ENCODE data around the gene RSPH9. TPM values are rescaled to one million over a fixed set of nuclear protein-coding genes. Genes with fewer than 3 reads are reported as not detected.
"Not testable (repeated sequence)": the region's sequence is repeated elsewhere in the genome, so short reads cannot be mapped to it uniquely, and the experiment has no call there.

The RSPH9 gene
- total RNA-seq, 1 donor from 2014 or later = not detected

DNA sequence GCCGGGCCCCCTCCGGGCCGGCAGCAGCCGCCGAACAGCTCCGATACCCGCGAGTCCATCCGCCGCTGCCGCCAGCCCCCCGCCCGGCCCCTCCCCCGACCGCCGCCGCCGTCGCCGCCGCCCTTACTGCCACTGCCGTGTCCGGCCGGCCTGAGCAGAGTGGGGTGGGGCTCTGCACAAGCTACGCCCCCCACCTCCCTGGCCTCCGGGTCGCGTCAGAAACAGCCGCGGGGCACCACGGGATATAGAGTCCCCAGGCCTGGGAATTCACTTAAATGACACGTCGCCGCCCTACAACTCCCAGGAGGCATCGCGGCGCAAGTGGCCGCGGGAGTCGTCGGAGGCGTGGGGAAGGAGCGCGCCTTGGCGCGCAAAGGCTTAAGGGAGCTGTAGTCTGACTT lies 15.7 kb upstream of the RSPH9 start, which contains the start of gene GTPBP2:
Gene GTPBP2, minus strand, starts transcription at position 161 of the 401 bp plus-strand sequence. Its CDS starts 102 bp downstream, at position 59.
- ATAC-seq = peak; percentile 90

DNA sequence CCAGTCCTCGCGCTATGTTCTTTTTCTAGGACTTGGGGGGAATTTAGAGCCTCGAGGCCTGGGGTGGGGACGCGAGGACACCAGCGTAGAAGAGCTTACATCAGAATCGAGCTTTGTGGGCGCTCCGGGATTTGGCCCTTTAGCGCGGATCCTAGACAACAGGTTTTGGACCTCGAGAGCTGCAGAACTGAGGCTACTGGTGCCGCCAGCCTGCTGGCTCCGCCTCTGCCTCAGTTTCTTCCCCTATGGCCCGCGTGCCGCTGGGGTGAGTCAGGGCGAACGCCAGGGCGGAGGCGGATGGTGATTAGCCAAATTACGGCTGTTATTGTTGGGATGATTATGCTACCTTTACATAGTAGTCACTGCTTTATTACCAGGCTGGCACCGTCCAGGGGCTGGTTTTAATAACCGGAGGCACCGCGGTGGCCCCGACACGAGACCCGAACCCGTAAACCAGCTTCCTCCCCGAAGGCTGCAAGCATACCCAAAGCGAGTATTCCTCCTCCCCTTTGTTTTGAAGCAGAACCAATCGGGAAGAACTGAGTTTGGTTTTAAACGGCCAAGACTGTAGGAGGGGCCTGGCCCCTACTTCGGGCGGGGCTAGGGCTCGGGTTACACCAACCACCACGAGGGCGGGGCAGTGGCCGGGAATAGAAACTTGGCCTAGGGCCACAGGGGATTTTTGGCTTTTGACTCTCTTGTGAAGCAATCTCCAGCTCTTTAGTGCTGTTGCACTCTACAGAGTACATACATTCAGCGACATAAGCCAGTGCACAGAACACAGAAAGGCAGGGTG lies 15.1 kb upstream of the RSPH9 start:
- peak; percentile 86 for ATAC-seq

DNA sequence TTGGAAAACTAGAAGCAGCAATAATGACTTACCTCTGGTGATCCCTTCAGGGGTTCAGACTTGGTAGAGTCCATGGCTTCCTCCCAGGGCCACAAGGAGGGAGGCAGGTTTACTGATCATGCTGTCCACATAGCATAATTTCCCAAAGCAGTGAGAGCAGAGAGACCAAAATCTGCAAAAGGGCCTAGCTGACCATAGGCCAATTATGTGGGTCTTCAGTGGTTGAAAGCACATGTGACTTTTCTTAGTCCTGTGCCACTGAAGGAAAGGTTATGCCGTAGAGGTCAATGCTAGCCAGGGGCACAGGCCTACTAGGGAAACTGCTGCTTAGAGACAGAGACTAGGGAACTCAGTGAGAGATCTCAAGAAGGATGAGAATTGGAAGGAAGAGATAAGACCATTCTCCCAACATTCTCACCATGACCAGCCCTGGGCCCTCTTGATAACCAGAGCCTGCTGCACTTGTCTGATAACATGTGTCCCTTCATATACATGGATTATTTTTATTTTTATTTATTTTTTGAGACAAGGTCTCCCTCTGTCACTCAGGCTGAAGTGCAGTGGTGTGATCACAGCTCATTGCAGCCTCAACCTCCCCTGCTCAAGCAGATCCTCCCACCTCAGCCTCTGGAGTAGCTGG lies 13.7 kb upstream of the RSPH9 start:
- ATAC-seq = no peak

DNA sequence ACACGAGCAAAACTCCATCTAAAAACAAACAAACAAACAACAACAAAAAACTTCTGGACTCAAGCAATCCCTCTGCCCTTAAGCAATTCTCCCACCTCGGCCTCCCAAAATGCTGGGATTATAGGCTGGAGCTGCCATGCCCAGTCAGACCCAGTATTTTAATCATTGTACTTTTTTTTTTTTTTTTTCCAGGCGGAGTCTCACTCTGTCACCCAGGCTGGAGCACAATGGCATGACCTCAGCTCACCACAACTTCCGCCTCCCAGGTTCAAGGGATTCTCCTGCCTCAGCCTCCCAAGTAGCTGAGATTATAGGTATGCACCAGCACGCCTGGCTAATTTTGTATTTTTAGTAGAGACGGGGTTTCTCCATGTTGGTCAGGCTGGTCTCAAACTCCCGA lies 11.8 kb upstream of the RSPH9 start:
- ATAC-seq = not testable (repeated sequence)

DNA sequence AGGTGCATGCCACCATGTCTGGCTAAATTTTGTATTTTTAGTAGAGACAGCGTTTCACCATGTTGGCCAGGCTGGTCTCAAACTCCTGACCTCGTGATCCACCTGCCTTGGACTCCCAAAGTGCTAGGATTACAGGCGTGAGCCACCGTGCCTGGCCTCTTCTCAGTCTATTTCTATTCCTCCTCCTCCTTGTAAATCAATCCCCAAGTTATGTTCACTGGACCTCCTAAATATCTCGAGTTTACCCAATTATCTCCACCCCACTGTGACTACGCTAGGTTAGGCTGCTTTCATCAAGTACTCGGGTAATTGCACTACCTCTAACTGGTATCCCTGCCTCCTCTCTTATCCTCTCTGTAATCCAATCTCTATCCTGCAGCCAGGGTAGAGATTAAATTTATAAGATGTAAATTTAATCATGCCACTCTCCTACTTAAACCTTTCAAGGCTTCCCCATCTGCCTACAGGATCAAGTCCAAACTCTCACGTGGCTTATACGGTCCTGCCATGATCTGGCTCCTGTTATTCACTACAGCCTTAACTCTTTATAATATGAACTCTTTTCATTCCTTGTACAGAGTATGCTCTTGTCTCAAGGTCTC lies 10.0 kb upstream of the RSPH9 start:
- no peak for ATAC-seq

DNA sequence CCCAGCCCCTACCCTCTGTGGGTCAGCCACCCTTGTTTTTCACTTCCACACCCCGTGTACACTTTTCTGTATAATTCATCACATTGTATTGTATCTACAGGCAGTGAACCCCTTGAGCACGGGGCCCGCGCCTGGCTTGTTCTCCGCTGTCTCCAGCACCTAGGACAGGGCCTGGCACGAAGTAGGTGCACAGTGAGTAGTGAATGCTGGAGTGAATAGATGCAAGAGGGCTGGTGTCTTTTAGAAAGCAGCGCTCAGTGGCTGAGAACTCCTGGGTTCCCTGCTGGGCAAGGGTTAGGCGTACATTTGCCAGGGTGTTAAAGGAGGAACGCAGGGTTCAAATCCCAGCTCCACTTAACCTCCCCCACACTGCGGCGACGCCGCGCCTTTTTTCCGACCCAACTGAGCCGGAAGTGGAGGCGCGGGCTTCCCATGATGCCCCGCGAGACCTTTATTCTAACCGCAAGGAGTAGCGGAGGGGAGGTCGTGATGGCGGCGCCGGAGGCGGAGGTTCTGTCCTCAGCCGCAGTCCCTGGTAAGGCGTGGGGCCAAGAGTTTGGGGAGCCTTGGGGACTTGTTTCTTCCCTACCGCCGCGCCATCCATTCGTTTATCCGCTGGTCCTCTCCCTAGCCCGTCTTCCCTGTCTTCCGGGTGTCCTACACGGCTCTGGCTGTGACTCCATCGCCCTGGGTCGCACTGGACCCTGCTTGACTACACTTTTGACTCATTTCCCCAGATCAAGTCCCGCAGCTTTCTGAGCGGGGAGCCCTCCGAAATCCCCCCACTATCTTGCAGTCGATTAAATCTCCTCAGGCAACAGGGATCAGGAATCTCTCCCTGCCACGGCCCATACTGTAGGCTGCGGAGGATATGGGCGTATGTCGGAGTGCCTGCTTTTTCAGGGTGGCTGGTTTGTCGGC lies 9.2 kb upstream of the RSPH9 start, which contains the start of gene MAD2L1BP:
Gene MAD2L1BP, plus strand, starts transcription at position 454 of the 921 bp plus-strand sequence. Its CDS starts 36 bp downstream, at position 490.
- ATAC-seq = peak; percentile 77

DNA sequence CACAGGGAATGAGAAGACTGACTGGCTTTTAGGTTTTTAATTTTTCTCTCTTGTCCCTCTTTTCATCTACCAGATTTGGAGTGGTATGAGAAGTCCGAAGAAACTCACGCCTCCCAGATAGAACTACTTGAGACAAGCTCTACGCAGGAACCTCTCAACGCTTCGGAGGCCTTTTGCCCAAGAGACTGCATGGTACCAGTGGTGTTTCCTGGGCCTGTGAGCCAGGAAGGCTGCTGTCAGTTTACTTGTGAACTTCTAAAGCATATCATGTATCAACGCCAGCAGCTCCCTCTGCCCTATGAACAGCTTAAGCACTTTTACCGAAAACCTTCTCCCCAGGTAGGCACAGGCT lies 8.6 kb upstream of the RSPH9 start:
- ATAC-seq = peak; percentile 3

DNA sequence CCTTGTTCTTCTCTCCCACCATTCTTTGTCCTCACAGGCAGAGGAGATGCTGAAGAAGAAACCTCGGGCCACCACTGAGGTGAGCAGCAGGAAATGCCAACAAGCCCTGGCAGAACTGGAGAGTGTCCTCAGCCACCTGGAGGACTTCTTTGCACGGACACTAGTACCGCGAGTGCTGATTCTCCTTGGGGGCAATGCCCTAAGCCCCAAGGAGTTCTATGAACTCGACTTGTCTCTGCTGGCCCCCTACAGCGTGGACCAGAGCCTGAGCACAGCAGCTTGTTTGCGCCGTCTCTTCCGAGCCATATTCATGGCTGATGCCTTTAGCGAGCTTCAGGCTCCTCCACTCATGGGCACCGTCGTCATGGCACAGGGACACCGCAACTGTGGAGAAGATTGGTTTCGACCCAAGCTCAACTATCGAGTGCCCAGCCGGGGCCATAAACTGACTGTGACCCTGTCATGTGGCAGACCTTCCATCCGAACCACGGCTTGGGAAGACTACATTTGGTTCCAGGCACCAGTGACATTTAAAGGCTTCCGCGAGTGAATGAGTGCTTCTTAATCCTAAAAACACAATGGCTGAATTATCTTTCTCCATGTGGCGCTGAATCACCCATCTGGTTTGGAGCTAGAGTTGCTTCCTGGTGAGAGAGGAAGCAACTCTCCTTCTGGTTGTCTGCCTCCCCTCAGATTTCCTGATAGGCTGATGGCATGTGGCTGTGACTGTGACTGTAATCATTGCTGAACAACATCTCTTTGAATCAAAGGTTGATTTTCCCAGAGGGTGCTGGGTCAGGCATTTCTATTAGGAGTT lies 4.6 kb upstream of the RSPH9 start:
- ATAC-seq = peak; percentile 52

DNA sequence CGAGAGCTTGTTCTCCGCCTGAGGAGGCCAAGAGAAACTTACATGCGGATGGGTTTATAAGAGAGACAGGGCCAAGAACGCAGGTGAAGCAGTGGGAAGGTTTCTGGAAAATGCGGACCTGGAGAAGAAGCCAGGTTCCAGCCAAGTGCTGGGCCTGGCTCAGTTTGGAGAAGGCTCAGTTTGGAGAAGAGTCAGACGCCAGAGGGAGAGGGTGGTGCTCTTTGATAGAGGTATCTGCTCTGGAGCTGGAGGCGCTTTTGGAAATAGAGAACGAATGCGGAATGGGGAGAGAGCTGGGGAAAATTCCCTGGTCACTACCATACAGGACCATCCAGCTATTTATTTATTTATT lies 753 bp downstream of the RSPH9 start:
- no peak for ATAC-seq

DNA sequence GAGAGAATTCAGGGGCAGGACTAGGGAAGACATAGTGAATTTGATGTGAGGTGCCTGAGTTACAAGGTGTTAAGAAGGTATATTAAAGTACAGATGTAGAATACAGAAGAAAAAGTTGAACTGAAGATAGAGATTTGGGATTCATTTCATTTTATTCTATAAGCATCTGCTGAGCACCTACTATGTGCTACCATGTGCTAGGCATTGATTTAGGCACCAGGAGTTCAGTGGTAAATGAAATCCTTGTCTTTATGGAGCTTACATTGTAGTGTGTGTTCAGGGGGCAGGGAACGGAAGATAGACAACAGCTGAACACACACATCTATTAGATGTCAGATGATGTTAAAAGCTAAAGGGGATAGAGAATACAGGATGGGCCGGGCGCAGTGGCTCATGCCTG lies 2.8 kb downstream of the RSPH9 start:
- ATAC-seq = no peak

DNA sequence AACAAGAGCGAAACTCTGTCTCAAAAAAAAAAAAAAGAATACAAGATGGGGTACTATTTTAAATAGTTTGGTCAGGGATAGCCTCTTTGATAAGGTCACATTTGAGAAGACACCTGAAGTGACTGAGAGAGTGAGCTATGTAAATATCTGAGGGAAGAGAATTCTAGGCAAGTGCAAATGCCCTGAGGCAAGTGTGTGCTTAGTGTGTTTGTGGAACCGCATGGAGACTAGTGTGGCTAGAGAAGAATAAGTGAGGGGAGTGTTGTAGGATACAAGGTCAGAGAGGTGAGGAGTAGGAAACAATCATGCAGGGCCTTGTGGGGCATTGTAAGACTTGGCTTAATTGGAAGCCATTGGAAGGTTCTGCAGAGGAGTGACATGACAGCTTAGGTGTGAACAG lies 3.4 kb downstream of the RSPH9 start:
- ATAC-seq = no peak

DNA sequence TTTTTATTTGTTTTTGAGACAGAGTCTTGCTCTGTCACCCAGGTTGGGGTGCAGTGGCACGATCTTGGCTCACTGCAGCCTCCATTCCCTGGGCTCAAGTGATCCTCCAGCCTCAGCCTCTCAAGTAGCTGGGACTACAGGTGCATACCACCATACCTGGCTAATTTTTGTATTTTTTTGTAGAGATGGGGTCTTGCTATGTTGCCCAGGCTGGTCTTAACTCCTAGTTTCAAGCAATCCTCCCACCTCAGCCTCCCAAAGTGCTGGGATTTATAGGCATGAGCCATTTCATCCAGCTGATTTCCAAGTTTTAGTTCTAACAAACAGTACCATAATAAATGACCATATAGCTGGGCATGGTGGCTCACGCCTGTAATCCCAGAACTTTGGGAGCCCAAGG lies 8.0 kb downstream of the RSPH9 start:
- not testable (repeated sequence) for ATAC-seq

DNA sequence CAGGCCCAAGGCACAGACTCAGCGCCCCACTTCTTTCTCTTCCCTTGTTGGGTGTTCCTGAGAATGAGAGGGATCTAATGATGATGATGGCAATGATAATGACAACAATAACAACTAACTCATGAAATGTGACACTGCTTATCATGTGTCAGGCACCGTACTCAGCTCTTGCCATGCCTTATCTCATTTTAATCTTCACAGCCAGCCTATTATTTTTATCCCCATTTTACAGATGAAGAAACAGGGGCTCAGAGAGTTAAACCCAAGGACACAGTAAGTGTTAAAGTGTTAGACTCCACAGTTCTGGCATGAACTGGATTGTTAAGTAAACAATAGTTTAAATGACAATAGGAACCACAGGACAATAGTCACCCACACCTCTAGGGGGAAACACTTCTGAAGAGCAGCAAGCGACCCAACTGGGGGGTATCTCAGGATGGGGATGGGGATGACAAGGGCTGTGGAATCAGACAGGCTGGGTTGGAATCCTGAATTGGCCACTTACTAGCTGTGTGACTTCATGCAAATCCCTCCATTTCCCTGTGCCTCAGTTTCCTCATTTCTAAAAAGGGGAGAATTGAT lies 12.5 kb downstream of the RSPH9 start:
- no peak for ATAC-seq

DNA sequence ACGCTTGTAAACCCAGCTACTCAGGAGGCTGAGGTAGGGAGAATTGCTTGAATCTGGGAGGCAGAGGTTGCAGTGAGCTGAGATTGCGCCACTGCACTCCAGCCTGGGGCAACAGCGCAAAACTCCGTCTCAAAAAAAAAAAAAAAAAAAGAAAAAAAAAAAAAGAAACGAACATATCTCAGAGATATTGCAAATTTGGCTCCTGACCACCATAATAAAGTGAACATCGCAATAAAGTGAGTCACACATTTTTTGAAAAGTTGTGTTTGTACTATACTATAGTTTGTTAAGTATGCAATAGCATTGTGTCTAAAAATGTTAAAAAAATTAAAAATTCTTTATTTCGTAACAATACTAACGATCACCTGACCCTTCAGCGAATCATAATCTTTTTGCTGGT lies 13.3 kb downstream of the RSPH9 start:
- ATAC-seq = no peak

DNA sequence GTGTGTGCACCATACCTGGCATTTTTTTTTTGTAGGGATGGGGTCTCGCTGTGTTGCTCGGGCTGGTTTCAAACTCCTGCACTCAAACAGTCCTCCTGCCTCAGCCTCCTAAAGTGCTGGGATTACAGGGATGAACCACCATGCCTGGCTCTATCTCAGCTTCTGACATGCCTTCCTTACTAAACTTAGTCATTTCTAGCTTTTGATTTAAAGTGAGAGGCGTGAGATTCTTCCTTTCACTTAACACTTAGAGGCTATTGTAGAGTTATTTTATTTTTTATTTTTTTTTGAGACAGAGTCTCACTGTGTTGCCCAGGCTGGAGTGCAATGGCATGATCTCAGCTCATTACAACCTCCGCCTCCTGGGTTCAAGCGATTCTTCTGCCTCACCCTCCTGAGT lies 18.1 kb downstream of the RSPH9 start:
- ATAC-seq = not testable (repeated sequence)

DNA sequence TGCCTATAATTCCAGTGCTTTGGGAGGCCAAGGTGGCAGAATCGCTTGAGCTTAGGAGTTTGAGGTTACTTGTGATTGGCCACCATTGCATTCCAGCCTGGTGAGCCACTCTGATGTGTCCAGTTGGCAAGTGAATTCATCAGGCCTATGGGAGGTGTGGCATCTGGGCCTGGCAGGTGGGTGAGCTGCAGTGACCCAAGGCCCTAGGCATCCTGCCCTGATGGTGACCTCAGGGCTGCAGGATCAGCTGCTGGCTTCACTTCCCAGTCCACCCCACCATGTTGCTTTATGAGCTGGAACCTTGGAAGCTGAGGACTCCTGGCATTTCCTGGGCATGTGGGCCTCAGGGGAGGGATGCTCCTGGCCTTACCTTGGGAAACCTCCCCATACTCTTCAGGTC lies 20.5 kb downstream of the RSPH9 start:
- ATAC-seq = no peak

DNA sequence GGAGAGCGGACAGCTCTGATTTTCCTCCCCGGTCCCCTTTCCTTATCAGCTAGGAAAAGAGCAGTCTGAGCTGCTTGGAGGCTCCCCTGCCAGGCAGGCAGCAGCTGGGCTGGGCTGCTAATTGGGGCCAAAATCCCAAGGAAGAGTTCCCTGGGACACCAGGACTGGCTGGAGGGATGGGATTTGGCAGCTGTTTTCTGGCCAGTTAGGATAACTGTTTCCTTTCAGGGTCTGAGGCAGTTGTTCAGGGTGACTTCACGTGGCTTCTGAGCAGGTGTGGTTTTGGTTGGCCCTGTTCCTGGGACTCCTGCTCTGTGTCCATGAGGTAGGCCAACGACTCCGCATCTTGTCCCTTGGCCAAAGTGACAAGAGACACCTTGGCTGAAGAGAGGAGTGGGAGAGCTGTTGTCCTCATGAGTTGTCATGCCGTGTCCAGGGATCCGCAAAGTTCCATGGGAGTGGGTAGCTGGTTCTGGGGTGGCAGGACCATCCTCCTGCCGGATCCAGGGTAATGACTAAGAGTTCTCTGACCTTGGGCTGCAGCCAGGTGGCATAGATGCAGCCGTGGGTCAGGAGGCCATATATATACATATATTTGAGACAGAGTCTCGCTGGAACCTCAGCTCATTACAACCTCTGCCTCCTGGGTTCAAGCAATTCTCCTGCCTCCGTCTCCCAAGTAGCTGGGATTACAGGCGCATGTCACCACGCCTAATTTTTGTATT lies 21.5 kb downstream of the RSPH9 start:
- no peak for ATAC-seq

DNA sequence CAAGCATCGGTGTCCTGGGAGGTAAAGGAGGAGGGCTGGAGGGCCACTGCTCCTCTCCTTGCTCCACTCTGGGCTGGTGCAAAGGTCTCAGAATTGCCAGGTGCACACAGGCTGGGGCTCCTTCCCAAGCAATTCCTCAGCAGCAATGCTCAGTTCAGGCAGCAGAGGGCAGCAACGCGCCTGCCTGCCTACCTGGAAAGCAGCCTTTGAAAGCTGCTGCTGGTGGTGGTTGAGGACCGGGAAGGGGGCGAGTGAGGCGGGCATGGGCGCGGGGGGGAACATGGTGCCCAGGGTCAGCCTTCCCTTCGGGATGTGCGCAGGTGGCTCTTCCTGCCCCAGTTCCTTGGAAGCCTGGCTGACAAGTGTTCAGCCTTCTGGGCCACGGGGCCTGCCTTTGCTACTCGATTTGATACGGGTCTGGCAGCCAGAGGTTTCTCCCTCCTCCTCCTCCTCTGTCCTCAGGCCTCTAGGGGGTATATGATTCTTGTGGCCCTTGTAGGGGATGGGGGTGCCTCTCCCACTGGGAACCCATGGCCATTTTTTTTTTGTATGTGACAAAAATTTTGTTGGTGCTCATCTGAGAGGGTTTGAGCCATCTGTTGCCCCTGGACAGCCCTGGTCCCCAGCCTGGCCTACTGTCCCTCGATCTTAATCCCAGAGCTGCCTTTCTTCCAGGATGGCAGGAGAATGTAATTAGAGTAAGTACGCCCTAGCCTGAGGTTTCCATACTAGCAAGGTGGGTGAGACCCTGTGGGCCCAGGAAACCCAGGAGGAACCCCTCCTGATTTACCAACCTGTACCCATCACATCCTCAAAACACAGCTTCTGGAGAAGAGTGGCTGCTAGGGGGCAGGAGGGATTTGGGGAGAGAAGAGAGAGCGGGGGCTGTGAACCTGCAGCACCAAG lies 22.7 kb downstream of the RSPH9 start:
- ATAC-seq = peak; percentile 60

Measured in esophagus mucosa (tissue), 1 donor.